HG02588 (cell line): ENCODE results near the gene TRPV4.

Experiments
- ATAC-seq: cut with Tn5 transposase; IDR thresholded peaks from one replicate; pipeline ENCODE4 v1.9.1; 2021; ENCODE audit warnings: mild to moderate bottlenecking, moderate library complexity; ENCODE audit not compliant: unreplicated experiment

Gene TRPV4

DNA sequence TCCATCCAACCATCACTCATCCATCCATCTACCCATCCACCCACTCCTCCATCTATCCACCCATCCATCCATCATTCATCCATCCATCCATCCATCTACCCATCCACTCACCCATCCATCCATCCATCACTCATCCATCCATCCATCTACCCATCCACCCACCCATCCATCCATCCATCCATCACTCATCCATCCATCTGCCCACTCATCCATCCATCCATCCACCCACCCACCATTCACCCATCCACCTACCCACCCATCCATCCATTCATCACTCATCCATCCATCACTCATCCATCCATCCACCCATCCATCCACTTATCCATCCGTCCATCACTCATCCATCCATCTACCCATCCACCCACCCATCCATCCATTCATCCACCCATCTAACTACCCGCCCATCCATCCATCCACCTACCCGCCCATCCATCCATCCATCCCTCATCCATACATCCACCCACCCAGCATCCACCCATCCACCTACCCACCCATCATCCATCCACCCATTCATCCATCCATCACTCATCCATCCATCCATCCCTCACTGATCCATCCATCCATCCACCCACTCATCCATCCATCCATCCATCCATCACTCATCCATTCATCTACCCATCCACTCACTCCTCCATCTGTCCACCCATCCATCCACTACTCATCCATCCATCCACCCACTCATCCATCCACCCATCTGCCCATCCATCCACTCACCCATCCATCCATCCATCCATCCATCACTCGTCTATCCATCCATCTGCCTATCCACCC is 24.1 kb downstream of the TRPV4 start:
- no peak for ATAC-seq

DNA sequence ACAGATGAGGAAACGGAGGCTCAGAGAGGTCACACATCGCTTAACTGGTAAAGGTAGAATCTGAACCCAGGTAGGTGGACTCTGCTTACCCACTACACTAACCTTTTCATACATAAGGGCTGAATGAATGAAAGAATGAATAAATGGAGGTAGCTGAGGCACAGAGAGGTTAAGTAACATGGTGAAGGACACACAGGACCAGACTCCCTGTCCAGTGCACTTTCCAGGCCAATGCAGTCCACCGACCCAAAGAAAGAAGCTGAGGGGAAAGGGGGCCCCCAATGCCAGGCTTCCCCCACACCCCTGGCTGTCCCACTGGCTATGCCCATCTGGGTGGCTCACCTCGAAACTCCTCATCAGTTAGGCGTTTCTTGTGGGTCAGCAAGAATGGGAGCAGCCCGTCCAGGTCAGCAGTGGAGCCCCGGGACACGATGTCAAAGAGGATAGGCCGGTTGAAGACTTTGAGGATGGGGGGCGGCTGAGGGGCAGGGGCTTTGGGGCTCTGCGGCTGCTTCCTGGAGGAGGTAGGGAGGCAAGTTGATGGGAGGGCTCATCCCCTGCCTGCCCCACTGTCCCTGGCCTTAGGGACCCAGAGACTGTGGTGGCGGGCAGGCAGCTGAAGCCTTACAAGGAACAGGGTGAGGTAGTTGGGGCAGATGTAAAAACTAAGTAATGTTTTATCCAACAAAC is 25.1 kb downstream of the TRPV4 start:
- no peak for ATAC-seq

DNA sequence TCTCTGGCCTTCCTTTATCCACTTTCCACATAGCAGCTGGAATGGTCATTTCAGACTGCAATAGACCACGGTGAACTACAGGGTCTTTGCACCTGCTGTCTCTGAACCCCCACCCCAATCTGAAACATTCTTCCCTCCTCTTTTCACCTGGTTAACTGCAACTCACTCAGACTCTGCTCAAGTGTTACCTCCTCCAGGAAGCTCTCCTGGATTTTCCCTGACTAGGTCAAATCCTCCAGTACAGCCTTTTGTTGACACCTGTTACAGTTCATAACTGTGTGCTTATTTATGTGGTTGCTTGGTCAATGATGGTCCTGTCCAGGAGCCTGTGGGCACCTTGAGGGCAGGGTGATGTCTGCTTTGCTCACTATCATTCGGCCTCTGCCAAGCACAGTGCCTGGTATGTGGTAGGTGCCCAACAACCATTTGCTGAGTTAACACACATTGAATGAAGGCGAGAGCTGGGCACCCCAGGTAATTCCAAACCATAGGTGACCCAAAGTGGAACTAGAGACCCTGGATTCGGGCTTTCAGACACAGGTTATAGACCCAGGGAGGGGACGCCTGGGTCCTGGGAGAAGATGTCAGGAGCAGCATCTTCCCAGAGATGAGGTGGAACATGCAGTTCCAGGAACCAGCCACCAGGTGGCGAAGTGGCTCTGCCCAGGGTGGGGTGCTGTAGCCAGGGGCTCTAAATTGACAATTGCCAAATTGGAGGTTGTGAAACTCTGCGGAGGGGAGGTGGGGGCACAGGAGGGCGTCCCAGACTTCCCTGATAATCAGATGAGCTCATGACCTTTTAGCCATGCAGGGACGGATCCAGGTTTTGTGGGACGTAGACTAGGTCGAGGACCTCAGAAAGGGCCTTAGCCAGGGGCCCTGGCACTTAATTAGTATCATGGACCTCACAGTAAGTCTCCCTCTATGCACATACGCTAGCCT is 28.1 kb downstream of the TRPV4 start:
- ATAC-seq = no peak

DNA sequence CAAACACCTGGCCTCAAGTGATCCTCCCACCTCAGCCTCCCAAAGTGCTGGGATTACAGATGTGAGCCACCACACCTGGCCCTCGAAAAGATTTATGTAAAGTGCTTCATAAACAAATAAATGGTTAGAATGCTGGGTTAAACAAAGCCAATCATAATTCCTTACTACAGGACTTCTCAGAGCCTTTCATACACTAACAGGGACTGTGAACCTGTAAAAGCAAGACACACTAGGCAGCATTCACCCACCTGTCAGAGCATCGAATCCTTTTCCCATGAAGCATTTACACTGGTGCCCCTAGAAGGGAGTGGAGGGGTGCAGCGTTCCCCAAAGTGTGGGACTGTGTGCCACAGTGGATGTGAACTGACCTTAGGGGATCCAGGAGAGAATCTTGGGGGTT is 29.5 kb downstream of the TRPV4 start:
- ATAC-seq = no peak

DNA sequence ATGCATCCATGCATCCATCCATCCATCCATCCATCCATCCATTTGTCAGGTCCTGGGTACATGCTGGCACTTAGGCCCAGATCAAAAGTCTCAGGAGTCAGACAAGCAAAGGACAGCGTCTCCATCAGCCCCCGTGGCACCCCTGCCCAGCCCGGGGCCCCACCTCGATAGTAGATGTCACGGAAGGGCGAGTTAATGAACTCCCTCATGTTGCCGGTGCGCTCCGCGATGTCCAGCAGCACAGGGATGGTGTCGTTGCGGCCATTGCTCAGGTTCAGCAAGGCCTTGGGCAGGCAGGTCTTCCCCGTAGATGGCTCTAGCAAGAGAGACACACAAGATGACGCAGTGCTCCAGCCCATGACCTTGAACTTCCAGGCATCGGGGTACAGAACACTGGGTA is 30.4 kb downstream of the TRPV4 start:
- ATAC-seq = no peak

DNA sequence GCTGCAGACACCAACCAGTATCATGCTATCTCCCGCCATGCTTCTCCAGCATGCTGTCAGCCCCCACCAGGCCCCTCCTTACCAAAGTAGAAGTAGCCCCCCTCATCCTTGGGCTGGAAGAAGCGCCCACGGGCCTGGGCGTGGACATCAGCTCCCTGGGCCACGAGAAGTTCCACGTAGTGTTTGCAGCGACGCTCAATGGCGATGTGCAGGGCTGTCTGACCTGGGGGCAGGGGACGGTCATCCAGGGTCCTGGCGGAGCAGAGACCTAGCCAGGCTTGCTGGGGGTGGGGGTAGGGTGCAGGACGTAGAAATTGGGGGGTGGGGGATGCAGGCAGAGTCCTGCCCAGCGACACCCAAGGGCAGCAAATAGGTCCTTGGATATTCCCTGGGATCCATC is 32.7 kb downstream of the TRPV4 start:
- ATAC-seq = no peak

DNA sequence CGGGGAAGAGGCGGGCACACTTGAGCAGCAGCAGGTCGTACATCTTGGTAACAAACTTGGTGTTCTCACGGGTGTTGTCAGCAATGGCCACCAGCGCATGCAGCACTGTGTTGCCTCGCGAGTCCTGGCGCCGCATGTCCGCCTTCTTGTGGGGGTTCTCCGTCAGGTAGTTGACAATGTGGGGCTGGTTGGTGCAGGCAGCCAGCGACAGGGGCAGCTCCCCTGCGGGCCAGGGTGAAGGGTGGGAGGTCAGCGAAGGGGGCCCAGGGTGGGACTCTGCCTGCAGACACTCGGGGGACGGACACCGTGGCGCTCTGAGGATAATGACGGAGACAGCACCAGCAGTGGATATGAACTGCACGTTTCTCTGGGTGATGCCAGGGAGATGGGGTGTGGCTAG is 34.5 kb downstream of the TRPV4 start:
- ATAC-seq = no peak

DNA sequence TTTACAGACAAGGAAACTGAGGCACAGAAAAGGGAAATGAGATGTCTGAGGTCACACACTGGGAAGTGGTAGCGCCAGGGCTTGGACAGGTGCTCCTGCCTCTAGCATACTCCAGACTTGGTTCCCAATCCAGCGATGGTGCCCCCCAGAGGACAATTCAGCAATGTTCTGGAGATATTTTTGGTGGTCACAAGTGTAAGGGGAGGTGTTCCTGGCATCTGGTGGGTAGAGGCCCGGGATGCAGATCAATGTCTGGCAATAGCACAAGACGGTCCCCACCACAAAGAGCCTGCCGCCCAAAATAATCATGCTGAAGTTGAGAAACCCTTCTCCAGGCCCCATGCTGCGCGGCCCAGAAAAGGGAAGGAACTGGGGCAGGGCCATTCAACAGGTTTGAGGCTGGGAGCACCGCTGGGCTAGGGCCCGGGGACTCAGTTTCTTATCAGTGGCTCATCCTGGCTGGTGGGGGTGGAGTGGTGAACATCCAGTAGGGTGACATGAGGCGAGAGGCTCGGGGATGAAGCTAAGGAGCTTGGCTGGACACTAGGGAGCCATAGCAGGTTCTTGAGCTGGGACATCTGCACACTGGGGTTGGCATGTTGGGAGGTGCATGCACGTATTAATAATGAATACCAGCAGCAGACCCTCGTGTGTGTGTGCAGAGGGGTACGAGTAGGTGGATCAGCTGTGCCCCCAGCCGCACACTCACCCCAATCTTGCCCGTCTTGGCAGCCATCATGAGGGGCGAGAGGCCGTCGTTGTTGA is 35.1 kb downstream of the TRPV4 start:
- no peak for ATAC-seq

DNA sequence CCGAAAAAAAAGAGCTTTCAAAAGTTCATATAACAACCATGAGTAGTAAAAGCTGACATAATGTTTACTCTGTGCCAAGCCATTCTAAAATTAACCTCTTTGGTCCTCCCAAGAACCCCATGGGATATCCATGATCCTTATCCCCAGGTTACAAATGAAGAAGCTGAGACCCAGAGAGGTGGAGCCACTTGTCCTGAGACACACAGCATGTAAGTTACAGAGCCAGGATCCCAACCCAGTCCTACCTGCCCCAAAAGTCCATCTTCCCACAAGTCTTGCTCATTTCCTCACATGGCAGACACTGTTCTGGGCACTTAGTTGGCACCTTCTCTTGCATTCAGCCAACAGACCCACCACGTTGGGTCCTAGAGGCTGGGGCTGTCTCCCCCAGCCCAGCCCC is 37.1 kb downstream of the TRPV4 start:
- ATAC-seq = no peak

DNA sequence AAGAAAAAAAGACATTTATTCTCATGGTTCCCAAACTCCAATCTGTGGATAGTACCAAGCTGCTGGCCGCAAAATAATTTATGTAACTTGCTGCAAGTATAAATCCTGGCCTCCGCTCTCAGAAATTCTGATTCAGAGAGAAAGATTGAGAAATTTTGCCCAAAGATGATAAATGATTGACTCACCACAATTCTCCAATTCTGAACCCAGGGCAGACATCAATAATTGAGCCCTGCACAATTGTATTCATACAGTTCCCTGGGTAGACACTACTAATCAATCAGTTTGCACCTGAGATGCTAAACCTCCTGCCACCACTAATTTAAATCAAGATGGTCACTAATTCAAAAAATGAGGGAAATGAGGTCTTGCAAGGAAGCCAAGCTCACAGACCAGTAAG is 38.2 kb downstream of the TRPV4 start:
- ATAC-seq = no peak

DNA sequence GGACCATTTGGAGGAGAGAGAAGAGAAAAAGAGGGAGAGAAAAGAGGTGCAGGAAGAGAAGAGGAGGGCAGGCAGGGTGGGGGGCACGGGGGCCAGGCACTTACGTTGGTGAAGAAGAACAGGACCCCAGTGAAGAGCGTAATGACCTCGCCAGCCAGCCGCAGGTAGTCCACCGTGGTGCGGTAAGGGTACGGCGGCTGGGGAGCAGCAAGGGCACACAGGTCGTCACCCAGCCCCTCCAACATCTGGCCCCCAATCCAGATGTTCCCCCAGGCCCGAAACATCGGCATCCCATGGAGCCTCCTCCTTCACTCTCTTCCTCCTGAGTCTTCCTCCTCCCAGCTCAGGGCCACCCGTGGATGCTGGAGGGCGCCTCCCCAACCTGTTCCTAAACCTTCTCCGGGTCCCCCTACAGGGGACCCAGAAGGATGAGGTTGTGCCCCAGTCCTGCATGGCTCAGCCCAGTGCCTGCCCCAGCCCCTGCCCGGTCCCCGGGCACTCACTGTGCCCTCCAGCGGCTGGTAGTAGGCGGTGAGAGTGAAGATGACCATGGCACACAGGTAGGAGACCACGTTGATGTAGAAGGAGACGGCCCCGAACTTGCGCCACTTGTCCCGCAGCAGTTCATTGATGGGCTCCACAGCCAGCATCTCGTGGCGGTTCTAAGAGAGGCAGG is 39.2 kb downstream of the TRPV4 start:
- no peak for ATAC-seq

DNA sequence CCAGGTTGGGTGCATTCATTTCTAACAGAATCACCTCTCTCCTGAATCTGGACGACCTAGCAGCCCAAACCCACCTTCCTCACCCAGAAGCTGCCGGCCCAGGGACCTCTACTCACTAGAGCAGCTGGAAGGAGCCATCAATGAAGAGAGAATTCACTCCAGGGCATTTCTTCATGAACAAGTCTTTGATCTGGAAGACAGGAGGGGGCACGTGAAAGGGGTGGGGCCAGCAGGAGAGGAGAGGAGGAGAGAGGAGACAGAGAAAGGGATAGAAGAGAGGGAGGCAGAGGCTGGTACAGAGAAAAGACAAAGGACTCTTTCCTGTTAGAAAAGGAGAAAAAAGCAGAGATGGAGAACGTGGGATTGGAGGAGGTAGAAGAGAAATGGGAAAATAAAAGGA is 39.8 kb downstream of the TRPV4 start:
- no peak for ATAC-seq

DNA sequence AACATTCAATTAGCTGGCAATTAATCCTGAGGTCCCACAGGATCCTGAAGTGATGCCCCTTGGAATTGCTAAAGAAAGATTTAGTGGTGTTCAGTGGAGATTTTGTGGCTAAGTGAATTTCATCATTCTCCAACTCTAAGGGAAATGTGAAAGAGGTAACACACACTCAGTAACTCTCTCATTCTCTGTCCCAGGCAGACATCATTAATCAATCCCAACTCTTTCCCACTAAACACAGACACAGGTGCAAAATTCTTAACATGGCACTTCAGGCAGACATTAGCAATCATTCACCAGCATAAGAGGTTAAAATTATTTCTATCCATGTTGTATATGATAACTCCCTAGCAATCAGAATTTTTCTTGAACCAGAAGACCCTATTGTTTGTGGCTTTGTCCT is 40.2 kb downstream of the TRPV4 start:
- ATAC-seq = no peak

DNA sequence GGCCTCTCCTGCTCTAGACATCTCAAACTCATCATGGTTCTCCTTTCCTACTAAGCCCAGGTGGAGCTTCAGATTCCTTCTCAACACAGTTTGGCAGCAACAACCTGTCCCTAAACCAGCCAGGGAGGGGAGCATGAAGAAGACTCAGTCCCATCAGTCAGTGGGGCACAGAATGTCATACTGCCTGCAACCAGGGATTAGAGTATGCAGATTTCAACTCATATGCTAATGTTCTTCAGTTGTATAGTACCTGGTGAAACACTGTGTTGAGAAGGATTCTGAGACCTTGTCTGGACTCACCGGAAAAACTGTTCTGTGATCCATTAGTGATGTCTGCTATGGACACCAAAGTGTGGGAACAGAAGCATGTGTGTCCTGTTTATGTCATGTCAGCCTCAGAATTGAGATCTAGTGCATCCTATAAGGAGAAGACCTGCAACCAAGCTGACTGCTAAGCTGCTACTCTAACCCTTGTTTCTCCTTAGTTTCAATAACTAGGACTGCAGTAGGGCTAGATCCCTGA is 43.6 kb downstream of the TRPV4 start:
- ATAC-seq = no peak

DNA sequence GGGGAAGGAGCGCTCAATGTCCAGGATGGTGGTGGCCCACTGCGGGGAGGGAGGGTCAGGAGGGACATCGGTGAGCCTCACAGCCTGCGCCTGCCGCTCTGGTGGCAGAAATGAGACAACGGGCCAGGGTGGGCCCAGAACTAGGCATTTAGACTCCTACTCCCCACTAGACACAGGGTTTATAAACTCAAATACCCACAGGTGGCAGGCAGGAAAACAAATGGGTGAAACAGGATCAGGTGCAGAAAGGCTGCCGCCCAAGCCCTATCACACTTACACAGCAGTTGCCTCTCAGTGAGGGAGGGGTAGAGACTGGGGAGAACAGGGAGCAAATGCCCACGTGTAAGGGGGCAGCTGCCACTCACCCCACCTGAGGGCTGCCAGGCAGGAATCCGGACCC is 46.4 kb downstream of the TRPV4 start:
- ATAC-seq = no peak

DNA sequence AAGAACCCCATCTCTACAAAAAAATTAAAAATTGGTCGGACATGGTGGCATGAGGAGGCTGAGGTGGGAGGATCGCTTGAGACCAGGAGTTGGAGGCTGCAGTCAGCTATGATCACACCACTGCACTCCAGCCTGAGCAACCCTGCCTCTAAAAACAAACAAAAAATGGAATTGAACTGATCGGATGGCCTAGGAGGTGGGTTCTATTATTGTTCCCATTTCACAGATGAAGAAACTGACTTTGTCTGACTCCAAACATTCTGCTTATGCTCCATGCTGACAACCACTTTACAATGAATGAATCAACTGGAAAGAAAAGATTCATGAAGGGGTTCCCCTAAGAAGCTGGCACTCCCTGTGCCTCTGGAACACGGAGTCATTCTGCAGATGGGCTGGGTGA is 47.3 kb downstream of the TRPV4 start:
- no peak for ATAC-seq

DNA sequence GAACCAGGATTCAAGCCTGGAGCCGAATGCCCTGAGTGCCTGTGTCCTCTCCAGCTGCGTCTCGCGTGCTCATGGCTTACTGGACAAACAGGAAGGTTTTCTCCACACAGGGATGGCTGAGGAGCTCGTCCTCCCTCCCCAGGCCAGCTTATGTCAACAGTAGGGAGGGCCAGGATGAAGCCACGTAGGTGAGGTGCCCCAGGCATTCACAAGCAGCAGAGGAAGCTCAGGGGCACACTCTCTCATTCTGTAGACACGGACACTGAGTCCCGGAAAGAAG is 49.3 kb downstream of the TRPV4 start:
- ATAC-seq = no peak

DNA sequence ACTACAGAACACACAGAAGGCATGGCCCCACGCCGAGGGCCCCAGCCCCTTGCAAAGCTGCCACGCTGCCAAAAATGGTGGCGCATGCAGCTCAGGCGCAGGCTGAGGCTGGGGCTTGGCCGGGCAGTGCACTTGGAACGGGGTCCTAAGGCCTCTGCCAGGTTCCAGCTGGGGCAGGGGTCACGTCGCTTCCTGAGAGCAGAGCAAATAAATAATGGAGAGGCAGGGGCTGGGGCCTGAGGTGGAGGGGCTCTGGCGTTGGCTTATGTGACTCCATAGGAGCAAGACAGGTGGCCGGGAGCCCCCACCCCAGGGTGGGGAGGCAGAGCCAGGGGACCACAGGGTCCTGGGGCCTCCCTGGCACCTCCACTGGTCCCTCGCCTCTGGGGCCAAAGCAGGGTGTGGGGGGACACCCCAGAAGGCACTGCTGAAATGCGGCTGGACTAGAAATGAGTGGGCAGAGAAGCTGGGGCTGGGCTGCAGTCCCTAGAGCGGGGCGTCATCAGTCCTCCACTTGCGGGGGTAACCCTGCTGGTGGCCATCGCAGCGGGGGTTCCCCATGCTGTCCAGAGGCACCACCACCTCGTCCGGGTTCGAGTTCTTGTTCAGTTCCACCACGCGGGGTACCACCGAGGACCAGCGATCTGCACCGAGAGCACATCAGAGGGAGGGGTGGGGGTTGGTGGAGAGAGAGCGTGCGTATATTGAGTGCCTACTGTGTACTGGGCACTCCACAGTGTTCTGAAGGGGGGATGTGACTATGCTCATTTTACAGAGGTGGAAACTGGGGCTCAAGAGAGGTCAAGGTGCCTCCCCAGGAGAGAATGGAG is 49.8 kb downstream of the TRPV4 start:
- ATAC-seq = no peak

DNA sequence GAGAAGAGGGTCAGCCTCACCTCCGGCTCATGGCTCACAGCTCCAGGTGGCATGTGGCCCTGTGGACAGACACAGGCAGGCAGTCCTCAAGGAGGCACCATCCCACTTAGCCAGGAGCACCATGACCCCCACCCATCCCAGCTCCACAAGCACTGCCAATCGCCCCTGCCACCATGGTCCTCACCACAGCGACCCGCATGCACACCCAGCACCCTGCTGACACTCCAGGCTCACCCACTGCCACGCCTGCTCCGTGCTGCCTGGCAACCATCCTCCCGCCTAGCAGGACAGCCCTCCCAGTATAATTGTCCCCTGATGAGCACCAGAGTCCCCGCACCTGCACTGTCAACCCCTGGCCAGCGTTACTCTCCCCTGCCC is 50.9 kb downstream of the TRPV4 start:
- no peak for ATAC-seq
